ENCODE measurements around the gene CNTNAP2.

CNTNAP2 gene

GRCh38 chr7:147311336-147311735 lies 1194.7 kb downstream of the CNTNAP2 start:
- DNase-seq (ENCODE audit: low read depth in 2 of 2, low spot score in 1 of 2), result no peak

GRCh38 chr7:147321504-147321903 lies 1204.9 kb downstream of the CNTNAP2 start:
- DNase-seq (ENCODE audit: low read depth in 2 of 2, low spot score in 1 of 2), result no peak

- DNase-seq (ENCODE audit: low read depth in 2 of 2, low spot score in 1 of 2), result no peak
Observed at GRCh38 chr7:147332988-147333387, 1216.4 kb downstream of the CNTNAP2 start.

- DNase-seq (ENCODE audit: low read depth in 2 of 2, low spot score in 1 of 2), result no peak
Observed at GRCh38 chr7:147363101-147363500, 1246.5 kb downstream of the CNTNAP2 start.

- DNase-seq (ENCODE audit: low read depth in 2 of 2, low spot score in 1 of 2), result no peak
Observed at GRCh38 chr7:147376192-147376591, 1259.6 kb downstream of the CNTNAP2 start.

- DNase-seq (ENCODE audit: low read depth in 2 of 2, low spot score in 1 of 2), result no peak
Observed at GRCh38 chr7:147380926-147381325, 1264.3 kb downstream of the CNTNAP2 start.

GRCh38 chr7:147394329-147394728 lies 1277.7 kb downstream of the CNTNAP2 start:
- no peak for DNase-seq (ENCODE audit: low read depth in 2 of 2, low spot score in 1 of 2)

- DNase-seq (ENCODE audit: low read depth in 2 of 2, low spot score in 1 of 2), result no peak
Observed at GRCh38 chr7:147400221-147400689, 1283.7 kb downstream of the CNTNAP2 start.

- no peak for DNase-seq (ENCODE audit: low read depth in 2 of 2, low spot score in 1 of 2)
Observed at GRCh38 chr7:147400925-147401324, 1284.3 kb downstream of the CNTNAP2 start.

GRCh38 chr7:147405621-147406020 lies 1289.0 kb downstream of the CNTNAP2 start:
- no peak for DNase-seq (ENCODE audit: low read depth in 2 of 2, low spot score in 1 of 2)

- no peak for DNase-seq (ENCODE audit: low read depth in 2 of 2, low spot score in 1 of 2)
Observed at GRCh38 chr7:147406521-147407135, 1290.0 kb downstream of the CNTNAP2 start.

GRCh38 chr7:147411096-147411495 lies 1294.5 kb downstream of the CNTNAP2 start:
- DNase-seq (ENCODE audit: low read depth in 2 of 2, low spot score in 1 of 2), result no peak

- DNase-seq (ENCODE audit: low read depth in 2 of 2, low spot score in 1 of 2), result no peak
Observed at GRCh38 chr7:147412109-147412508, 1295.5 kb downstream of the CNTNAP2 start.

GRCh38 chr7:147412782-147413556 lies 1296.4 kb downstream of the CNTNAP2 start:
- no peak for DNase-seq (ENCODE audit: low read depth in 2 of 2, low spot score in 1 of 2)

- no peak for DNase-seq (ENCODE audit: low read depth in 2 of 2, low spot score in 1 of 2)
Observed at GRCh38 chr7:147413557-147413870, 1296.9 kb downstream of the CNTNAP2 start.

GRCh38 chr7:147415991-147416390 lies 1299.4 kb downstream of the CNTNAP2 start:
- no peak for DNase-seq (ENCODE audit: low read depth in 2 of 2, low spot score in 1 of 2)

GRCh38 chr7:147418966-147419365 lies 1302.4 kb downstream of the CNTNAP2 start:
- DNase-seq (ENCODE audit: low read depth in 2 of 2, low spot score in 1 of 2), result no peak

- DNase-seq (ENCODE audit: low read depth in 2 of 2, low spot score in 1 of 2), result no peak
Observed at GRCh38 chr7:147423875-147424274, 1307.3 kb downstream of the CNTNAP2 start.

GRCh38 chr7:147428075-147428474 lies 1311.5 kb downstream of the CNTNAP2 start:
- DNase-seq (ENCODE audit: low read depth in 2 of 2, low spot score in 1 of 2), result no peak

- DNase-seq (ENCODE audit: low read depth in 2 of 2, low spot score in 1 of 2), result no peak
Observed at GRCh38 chr7:147429961-147430360, 1313.4 kb downstream of the CNTNAP2 start.

GRCh38 chr7:147432079-147432478 lies 1315.5 kb downstream of the CNTNAP2 start:
- no peak for DNase-seq (ENCODE audit: low read depth in 2 of 2, low spot score in 1 of 2)

- DNase-seq (ENCODE audit: low read depth in 2 of 2, low spot score in 1 of 2), result no peak
Observed at GRCh38 chr7:147432576-147432975, 1316.0 kb downstream of the CNTNAP2 start.

- DNase-seq (ENCODE audit: low read depth in 2 of 2, low spot score in 1 of 2), result no peak
Observed at GRCh38 chr7:147436718-147437117, 1320.1 kb downstream of the CNTNAP2 start.

Measured in stimulated activated CD8-positive, alpha-beta memory T cell treated with anti-CD3 and anti-CD28 coated beads, Interleukin-4, amount 100 ng/mL, for 4 hours (primary cell).